HepG2 (cell line): ENCODE data around the gene UGT2A3. TPM values are rescaled to one million over a fixed set of nuclear protein-coding genes. Genes with fewer than 3 reads are reported as not detected.

Experiments used
- ATAC-seq: fragments of 200-7000 bp; cut with Tn5 transposase; 3 replicates; pipeline ENCODE4 v1.9.1; 2020; ENCODE audit warnings: mild to moderate bottlenecking, moderate library complexity
- BruUV-seq: library from RNA; stranded (reverse); fragments of 400-500 nt; replicated peaks from 2 replicates; lab custom pipeline; 2021; lab: Mats Ljungman, UMichigan
- CTCF ChIA-PET: fragments of 300-600 bp; formaldehyde crosslinking; extraction: SDS; loops from one replicate; lab custom pipeline; 2021; ENCODE audit warnings: low total read pairs, inconsistent platforms, low intra/inter-chr PET ratio; lab: Yijun Ruan, JAX
- POLR2A ChIA-PET: fragments of 350-600 bp; sonication (Branson Sonifier 250); formaldehyde crosslinking; loops from one replicate; lab custom pipeline; 2020; ENCODE audit warnings: antibody characterized with exemption, inconsistent platforms; lab: Yijun Ruan, JAX
- DNase-seq: peaks from one replicate; pipeline ENCODE4 v3.0.0-alpha.2; 2015; ENCODE audit warnings: low spot score
- FAIRE-seq: peaks from 3 replicates; lab custom pipeline; 2011; peaks lifted over from hg19 to GRCh38; lab: Jason Lieb, UNC
- H2AFZ ChIP-seq: one replicate; pipeline ENCODE4 v1.6.1; 2011; ENCODE audit warnings: low read length, inconsistent platforms
- H3K27ac ChIP-seq: fragments of 300-600 bp; 3 replicates; pipeline ENCODE4 v1.8.0; 2011; ENCODE audit warnings: mixed run types, mild to moderate bottlenecking, mixed read lengths, low read length, inconsistent platforms; ENCODE audit not compliant: insufficient read depth; ENCODE audit errors: extremely low read length
- H3K27me3 ChIP-seq, 2 experiments: fragments of 200-600 bp in 1 of 2; 2 replicates in 1 of 2; 3 replicates in 1 of 2; pipeline versions ENCODE4 v1.6.0 to v1.8.0; 2011; ENCODE audit warnings: low read length in 2 of 2, mild to moderate bottlenecking in 2 of 2, moderate library complexity in 2 of 2, inconsistent platforms in 1 of 2; ENCODE audit not compliant: insufficient read depth in 2 of 2, control insufficient read depth in 1 of 2
- H3K36me3 ChIP-seq, 2 experiments: fragments of 200-600 bp in 1 of 2; replicated peaks in 1 of 2; 2 replicates in 1 of 2; 3 replicates in 1 of 2; pipeline versions ENCODE4 v1.5.1 to v1.8.0; 2011; ENCODE audit warnings: low read length in 2 of 2, inconsistent platforms in 1 of 2; ENCODE audit not compliant: insufficient read depth in 2 of 2, control insufficient read depth in 1 of 2
- H3K4me1 ChIP-seq: 2 replicates; pipeline ENCODE4 v1.5.1; 2012; ENCODE audit warnings: low read length, inconsistent platforms; ENCODE audit not compliant: insufficient read depth
- H3K4me2 ChIP-seq: 2 replicates; pipeline ENCODE4 v1.6.0; 2011; ENCODE audit warnings: low read depth, low read length, inconsistent platforms
- H3K4me3 ChIP-seq, 3 experiments: fragments of 200-600 bp in 1 of 3; sonication (generic), shearing (Covaris generic) in 1 of 3; replicated peaks in 1 of 3; 2 replicates each; pipeline ENCODE4 v1.5.1; 2011 to 2016; ENCODE audit warnings: low read length in 3 of 3, inconsistent platforms in 2 of 3, low read depth in 2 of 3, mild to moderate bottlenecking in 2 of 3, control low read depth in 1 of 3, mixed read lengths in 1 of 3; ENCODE audit not compliant: insufficient read depth in 1 of 3
- H3K79me2 ChIP-seq: one replicate; pipeline ENCODE4 v1.6.1; 2011; ENCODE audit warnings: low read length, inconsistent platforms; ENCODE audit not compliant: insufficient read depth
- H3K9ac ChIP-seq: 2 replicates; pipeline ENCODE4 v1.6.0; 2011; ENCODE audit warnings: mild to moderate bottlenecking, low read depth, low read length, inconsistent platforms; ENCODE audit not compliant: insufficient read depth
- H3K9me3 ChIP-seq: 2 replicates; pipeline ENCODE4 v1.5.1; 2012; ENCODE audit warnings: mild to moderate bottlenecking, low read length
- H4K20me1 ChIP-seq: 2 replicates; pipeline ENCODE4 v1.6.0; 2011; ENCODE audit warnings: inconsistent platforms, mild to moderate bottlenecking, low read length, moderate library complexity; ENCODE audit not compliant: insufficient read depth
- CAMTA2 ChIP-seq: sonication (generic); formaldehyde crosslinking; IDR thresholded peaks from 2 replicates; pipeline ENCODE4 v1.4.0; 2020; ENCODE audit warnings: mild to moderate bottlenecking, missing genetic modification reagents, borderline replicate concordance
- ETV5 ChIP-seq: IDR thresholded peaks from 2 replicates; pipeline ENCODE4 v1.6.1; 2018; ENCODE audit warnings: missing biosample characterization, missing genetic modification reagents, inconsistent platforms, borderline replicate concordance
- ISL2 ChIP-seq: sonication (generic); formaldehyde crosslinking; IDR thresholded peaks from 2 replicates; pipeline ENCODE4 v1.5.0; 2020; ENCODE audit warnings: missing genetic modification reagents
- NFKBIZ ChIP-seq: IDR thresholded peaks from 2 replicates; pipeline ENCODE4 v1.6.1; 2018; ENCODE audit warnings: missing genetic modification reagents, missing compliant biosample characterization
- PITX1 ChIP-seq: sonication (generic); formaldehyde crosslinking; IDR thresholded peaks from 2 replicates; pipeline ENCODE4 v1.5.1; 2020; ENCODE audit warnings: mild to moderate bottlenecking, missing genetic modification reagents
- POGZ ChIP-seq: sonication (generic); formaldehyde crosslinking; IDR thresholded peaks from 2 replicates; pipeline ENCODE4 v1.4.0; 2020; ENCODE audit warnings: mild to moderate bottlenecking, missing genetic modification reagents
- SRF ChIP-seq: IDR thresholded peaks from 2 replicates; pipeline ENCODE4 v1.6.1; 2011; ENCODE audit warnings: mild to moderate bottlenecking, low read depth, low read length, moderate library complexity
- TARDBP ChIP-seq: sonication (generic); formaldehyde crosslinking; IDR thresholded peaks from 2 replicates; pipeline ENCODE4 v1.8.0; 2022; ENCODE audit warnings: mild to moderate bottlenecking, missing genetic modification reagents
- TEAD2 ChIP-seq: sonication (generic); formaldehyde crosslinking; IDR thresholded peaks from 2 replicates; pipeline ENCODE4 v1.9.0; 2021; ENCODE audit warnings: missing genetic modification reagents
- ZFP36L1 ChIP-seq: sonication (generic); formaldehyde crosslinking; IDR thresholded peaks from 2 replicates; pipeline ENCODE4 v1.8.0; 2022; ENCODE audit warnings: mild to moderate bottlenecking, missing genetic modification reagents, moderate library complexity
- ZNF570 ChIP-seq: sonication (generic); formaldehyde crosslinking; IDR thresholded peaks from 2 replicates; pipeline ENCODE4 v1.4.0; 2020; ENCODE audit warnings: mild to moderate bottlenecking, missing genetic modification reagents, borderline replicate concordance
- ZNF780A ChIP-seq: sonication (generic); formaldehyde crosslinking; IDR thresholded peaks from 2 replicates; pipeline ENCODE4 v1.8.0; 2022; ENCODE audit warnings: mild to moderate bottlenecking, missing genetic modification reagents, moderate library complexity
- ZSCAN12 ChIP-seq: sonication (generic); formaldehyde crosslinking; IDR thresholded peaks from 2 replicates; pipeline ENCODE4 v1.9.0; 2021; ENCODE audit warnings: mild to moderate bottlenecking, missing genetic modification reagents
- WGBS: methylation state at CpG from one replicate; pipeline ENCODE4 v1.1.6; 2017; ENCODE audit warnings: low lambda C conversion rate; 5-methylcytosine and 5-hydroxymethylcytosine counted together
- in situ Hi-C: cut with HindIII; loops from 2 replicates; pipeline ENCODE4 v1.10.0; 2017; ENCODE audit warnings: low pct_unique_long_range_greater_than_20kb; ENCODE audit not compliant: extremely low pct_ligation_motif_present
- intact Hi-C: fragments of 100-400 bp; cut with micrococcal nuclease; formaldehyde crosslinking; loops from one replicate; pipeline ENCODE4 v1.10.0; 2022; ENCODE audit not compliant: unreplicated experiment
- polyA plus RNA-seq, 8 experiments: library from polyadenylated mRNA; depleted of rRNA in 3 of 8; stranded (reverse) in 7 of 8; unstranded in 1 of 8; fragments of >200 nt; fragmentation: Illumina TruSeq in 4 of 8; extraction: Trizol in 4 of 8; gene quantifications; 2 replicates each; pipeline versions ENCODE4 v1.2.1 to v1.2.3, GENCODE V29; 2011 to 2016; ENCODE audit warnings: low read depth in 4 of 8, missing spikeins in 1 of 8, mixed read lengths in 1 of 8; ENCODE audit not compliant: insufficient read depth in 1 of 8
- total RNA-seq, 5 experiments: library from RNA; depleted of rRNA; stranded (reverse); fragments of >200 nt; fragmentation: Illumina TruSeq; extraction: Trizol; gene quantifications; 2 replicates each; pipeline ENCODE4 v1.2.3, GENCODE V29; 2016; ENCODE audit warnings: low read depth in 1 of 5

Gene UGT2A3
- total and polyA plus RNA-seq, 2 of the 13 experiments (the other 11 are each of a cell fraction or from before 2014, with no cell fraction given): 61.3 to 97.2 TPM

GRCh38 chr4:68905939-68906779, 45.4 kb downstream of the UGT2A3 start:
- H3K9me3 ChIP-seq: no peaks in the 10 kb centered on the region
- intact Hi-C loops (no loop called here), in situ Hi-C loops (no loop called here)
- ChIA-PET CTCF (no interaction called here), POLR2A (interaction anchor here (1.1 to 1.5 kb wide), 3 partner anchors 34 to 48 kb away, joined by 3 to 4 read pairs (median 4); no protein-coding TSS in a partner anchor)
- H3K79me2 ChIP-seq: no peaks in the 10 kb centered on the region
- H3K27me3 ChIP-seq: no peaks in the 10 kb centered on the region
- FAIRE-seq (no peak), ATAC-seq (peak; percentile 40; the same call in 2 of the 3 replicates), DNase-seq (no peak)
- peaks cover 49% of the 10 kb centered on the region for H3K4me1 ChIP-seq
- H3K36me3 ChIP-seq: no peaks in the 10 kb centered on the region
- BruUV-seq: no TSS peak
- H3K4me2 ChIP-seq: no peak overlapping the region
- no peak overlapping the region for H3K4me3 ChIP-seq
- H3K27ac ChIP-seq: no peak overlapping the region
- TF ChIP-seq SRF (no peak), ZFP36L1 (CRISPR knock-in tag) (no peak), POGZ (0 out of 2 replicates have a peak, but pooled peaks have one; percentile 13), ISL2 (CRISPR knock-in tag) (0 out of 2 replicates have a peak, but pooled peaks have one; percentile 13)
- WGBS: 93% methylated on average over 16 of the region's 16 CpGs
- H2AFZ ChIP-seq: peak overlapping the region; percentile 83
- no peaks in the 10 kb centered on the region for H4K20me1 ChIP-seq
- no peak overlapping the region for H3K9ac ChIP-seq

GRCh38 chr4:68905598-68905938, 46.0 kb downstream of the UGT2A3 start:
- DNase-seq: no peak
- in situ Hi-C loops (no loop called here), intact Hi-C loops (no loop called here)
- Histone ChIP-seq H4K20me1 (no peaks in the 10 kb centered on the region), H3K9ac (no peak overlapping the region), H3K27me3 (no peaks in the 10 kb centered on the region), H3K36me3 (no peaks in the 10 kb centered on the region), H3K4me3 (no peak overlapping the region), H3K4me2 (no peak overlapping the region), H3K27ac (no peak overlapping the region), H3K4me1 (peaks cover 49% of the 10 kb centered on the region), H3K9me3 (no peaks in the 10 kb centered on the region), H3K79me2 (no peaks in the 10 kb centered on the region), H2AFZ (peak overlapping the region; percentile 83)
- 96% methylated on average over 2 of the region's 2 CpGs for WGBS
- peak; percentile 14; the same call in 1 of the 3 replicates for ATAC-seq
- BruUV-seq: no TSS peak
- FAIRE-seq: no peak
- CTCF ChIA-PET: no interaction called here
- POLR2A ChIA-PET: interaction anchor here (1.1 to 1.3 kb wide), 2 partner anchors 33 to 49 kb away, joined by 4 read pairs; no protein-coding TSS in a partner anchor
- TF ChIP-seq NFKBIZ (CRISPR knock-in tag) (no peak), CAMTA2 (CRISPR knock-in tag) (no peak), ZSCAN12 (no peak), PITX1 (CRISPR knock-in tag) (no peak), ZNF780A (no peak), TEAD2 (CRISPR knock-in tag) (no peak), ZNF570 (no peak), TARDBP (CRISPR knock-in tag) (no peak), ETV5 (CRISPR knock-in tag) (no peak)
